Retina (tissue), 1 donor: ENCODE results near the gene POU5F2.

Source experiments
- DNase-seq: peaks from one replicate; pipeline ENCODE4 v3.0.0-alpha.2; 2016

Gene POU5F2, protein sequence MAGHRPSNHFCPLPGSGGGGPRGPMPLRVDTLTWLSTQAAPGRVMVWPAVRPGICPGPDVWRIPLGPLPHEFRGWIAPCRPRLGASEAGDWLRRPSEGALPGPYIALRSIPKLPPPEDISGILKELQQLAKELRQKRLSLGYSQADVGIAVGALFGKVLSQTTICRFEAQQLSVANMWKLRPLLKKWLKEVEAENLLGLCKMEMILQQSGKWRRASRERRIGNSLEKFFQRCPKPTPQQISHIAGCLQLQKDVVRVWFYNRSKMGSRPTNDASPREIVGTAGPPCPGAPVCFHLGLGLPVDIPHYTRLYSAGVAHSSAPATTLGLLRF

DNA sequence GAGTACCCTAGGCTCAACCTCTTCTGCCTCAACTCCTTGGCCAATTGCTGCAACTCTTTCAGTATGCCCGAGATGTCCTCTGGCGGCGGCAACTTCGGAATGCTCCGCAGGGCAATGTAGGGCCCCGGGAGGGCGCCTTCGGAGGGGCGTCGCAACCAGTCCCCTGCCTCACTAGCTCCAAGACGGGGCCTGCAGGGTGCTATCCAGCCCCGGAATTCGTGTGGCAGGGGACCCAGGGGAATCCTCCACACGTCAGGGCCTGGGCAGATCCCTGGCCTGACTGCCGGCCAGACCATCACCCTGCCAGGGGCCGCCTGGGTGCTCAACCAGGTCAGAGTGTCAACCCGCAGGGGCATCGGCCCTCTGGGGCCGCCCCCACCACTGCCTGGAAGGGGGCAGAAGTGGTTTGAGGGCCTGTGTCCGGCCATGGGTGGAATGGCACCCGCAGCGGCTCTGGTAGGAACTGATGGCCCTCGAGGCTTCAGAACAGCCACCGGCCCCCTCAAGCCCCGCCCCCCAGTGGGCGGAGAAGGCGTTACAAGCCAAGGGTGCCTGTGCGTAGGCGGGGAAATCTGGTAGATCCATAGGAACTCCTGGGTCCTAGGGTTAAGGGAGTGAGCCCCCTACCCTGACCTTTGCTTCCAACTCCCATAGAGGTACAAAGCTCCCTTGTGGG is at the start of gene POU5F2:
Gene POU5F2, minus strand, starts transcription at position 465 of the 676 bp plus-strand sequence. Its CDS starts 37 bp downstream, at position 428.
- DNase-seq: no peak

DNA sequence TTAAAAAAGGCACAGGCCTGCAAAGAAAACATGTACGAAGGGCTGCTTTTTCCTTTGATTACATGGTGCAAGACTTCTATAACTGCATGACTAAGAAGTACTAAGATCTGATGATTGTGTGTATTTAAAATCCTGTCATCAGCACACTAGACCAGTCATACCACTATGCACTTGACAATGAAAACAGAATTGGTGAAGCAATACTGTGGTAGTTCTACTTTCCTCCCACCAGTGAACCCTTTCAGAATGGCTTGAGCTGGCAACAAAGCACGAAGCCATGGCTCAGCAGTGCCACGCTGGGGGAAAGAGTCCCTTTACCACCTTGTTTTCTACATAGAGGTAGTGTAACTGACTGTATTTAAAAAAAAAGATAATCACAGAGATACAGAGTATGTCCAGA is 49.0 kb upstream of the POU5F2 start:
- no peak for DNase-seq

DNA sequence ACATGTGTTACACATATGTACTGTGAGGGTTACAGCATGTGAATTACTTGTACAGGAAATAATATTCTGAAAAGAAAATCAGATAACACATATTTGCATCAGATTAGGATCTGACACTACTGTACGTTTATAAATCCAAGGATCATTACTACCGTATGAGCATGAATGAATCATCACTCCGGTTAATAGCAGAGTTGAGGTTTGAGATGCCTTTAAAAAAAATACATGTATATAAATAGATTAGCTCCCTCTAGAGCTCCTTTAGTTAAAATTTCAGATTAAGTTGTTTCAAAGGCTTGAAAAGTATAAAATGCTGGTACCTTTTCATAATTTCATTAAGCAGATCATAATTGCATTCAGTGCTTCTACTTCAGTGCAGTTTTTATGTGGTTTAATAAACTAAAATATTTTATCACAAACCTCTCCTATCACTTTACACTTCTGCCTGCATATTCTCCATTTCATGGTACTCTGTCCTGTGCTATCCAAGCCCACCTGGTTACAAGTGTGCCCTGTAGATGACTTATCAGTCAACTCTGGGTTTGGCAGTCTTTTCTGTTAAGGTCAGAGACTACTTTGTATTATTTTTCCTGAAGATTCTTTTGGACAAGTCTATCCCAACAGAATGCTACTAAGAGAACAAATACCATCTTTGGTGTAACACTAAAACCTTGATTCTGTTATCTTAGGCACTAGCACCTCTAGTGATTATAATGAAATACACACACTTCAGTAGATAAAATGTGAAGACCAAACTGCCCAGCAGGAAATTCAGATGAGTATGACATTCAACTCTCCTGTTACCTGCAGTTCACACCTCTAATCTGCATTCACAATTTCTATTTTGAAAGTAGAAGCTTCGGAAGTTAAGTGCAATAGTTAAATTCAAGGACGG is 48.0 kb upstream of the POU5F2 start:
- no peak for DNase-seq

DNA sequence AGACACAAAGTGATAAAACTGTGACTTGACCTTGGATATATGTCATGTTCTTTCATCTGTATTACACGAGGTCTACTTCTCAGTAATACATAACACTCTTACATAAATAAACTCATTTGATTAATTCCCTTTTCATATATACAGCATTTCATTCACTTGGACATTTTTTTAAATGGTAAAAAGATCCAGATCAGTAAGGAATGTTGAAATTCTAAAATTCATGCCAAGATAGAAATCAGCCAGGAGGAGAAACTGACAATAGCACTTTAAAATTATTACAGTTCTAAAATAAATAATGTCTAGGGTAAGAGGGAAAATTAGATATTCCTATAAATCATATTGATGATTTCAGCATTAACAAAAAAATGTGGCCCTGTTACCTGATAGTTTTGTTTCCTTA is 46.2 kb upstream of the POU5F2 start:
- no peak for DNase-seq

DNA sequence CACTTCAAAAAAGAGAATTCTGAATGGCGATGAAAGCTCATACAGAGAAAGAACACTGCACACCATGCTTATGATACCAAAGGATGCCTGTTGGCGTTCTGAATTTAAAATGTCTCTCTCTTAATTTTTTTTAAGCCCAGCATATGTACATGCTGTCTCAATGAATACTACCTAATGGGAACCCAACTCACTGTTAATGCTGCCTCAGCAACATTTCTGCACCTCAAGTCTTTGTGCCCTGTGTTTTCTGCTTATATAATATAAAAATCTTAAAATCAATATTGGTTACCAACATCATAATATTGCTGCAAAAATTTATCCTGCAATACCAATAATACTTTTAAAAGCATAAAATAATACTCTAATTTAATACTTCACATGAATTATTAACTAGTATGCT is 44.1 kb upstream of the POU5F2 start:
- DNase-seq: no peak

DNA sequence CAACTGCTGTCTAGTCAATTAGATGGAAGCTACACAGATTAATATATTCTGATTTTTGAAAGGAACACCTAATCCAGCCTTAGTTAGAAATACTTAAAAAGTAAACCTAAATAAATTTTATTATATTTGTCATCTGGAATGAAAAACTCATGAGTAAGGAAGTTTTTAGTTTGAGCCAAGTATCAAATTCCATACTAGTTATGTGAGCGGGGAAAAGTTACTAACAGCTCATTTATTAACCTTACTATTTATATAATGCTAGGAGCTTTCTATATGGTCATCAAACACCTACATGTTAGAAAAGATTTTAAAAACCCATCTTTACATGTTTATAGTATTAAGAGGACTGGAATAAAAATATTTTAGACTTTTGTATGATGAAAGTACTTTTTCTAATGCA is 41.6 kb upstream of the POU5F2 start:
- no peak for DNase-seq

DNA sequence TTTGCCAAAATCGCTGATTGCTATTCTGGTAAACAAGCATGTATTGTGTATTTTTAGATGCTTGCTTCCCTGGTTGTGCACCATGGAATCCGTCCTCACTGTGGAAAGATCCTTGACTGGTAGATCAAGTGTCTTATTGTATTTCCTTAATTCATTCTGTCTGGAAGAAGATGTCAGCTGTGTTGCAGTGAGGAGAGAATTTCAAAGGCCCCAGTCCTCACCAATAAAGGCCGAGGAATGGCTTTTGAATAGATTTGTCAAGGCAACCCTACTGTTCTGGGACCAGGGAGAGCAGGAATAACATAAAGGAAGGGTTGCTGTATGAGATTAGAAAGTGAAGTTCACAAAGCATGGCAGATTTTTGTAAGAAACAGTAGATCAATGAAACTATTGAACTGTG is 36.2 kb upstream of the POU5F2 start:
- no peak for DNase-seq

DNA sequence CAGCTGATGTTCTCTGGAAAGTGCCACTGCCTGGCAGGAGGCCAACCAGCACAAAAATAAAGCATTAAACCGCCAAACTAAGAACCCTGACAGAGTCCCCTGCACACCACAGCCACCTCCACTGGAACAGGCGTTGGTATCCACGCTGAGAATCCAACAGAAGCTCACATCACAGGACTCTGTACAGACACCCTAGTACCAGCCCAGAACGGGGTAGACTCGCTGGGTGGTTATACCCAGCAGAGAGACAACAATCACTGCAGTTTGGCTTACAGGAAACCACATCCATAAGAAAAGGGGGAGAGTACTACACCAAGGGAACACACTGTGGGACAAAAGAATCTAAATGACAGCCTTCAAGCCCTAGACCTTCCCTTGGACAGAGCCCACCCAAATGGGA is 15.0 kb upstream of the POU5F2 start:
- no peak for DNase-seq

DNA sequence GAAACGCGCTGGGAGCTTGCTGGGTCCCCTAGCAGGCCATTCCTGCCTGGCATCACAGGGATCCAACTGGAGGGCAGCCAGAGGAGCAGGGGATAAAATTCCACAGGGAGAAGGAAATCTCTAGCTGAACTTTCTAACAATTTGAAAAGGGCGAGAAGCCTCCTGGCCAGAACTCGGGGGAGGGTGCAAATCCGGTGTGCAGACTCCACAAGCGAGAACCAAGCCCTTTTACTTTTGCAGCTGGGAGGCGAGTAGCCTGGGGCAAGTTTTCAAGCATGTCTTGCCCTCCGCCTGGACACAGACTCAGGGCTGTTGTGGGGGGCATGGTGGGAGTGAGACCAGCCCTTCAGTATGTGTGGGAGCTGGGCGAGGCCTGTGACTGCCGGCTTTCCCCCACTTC is 14.3 kb upstream of the POU5F2 start:
- peak; percentile 16 for DNase-seq

DNA sequence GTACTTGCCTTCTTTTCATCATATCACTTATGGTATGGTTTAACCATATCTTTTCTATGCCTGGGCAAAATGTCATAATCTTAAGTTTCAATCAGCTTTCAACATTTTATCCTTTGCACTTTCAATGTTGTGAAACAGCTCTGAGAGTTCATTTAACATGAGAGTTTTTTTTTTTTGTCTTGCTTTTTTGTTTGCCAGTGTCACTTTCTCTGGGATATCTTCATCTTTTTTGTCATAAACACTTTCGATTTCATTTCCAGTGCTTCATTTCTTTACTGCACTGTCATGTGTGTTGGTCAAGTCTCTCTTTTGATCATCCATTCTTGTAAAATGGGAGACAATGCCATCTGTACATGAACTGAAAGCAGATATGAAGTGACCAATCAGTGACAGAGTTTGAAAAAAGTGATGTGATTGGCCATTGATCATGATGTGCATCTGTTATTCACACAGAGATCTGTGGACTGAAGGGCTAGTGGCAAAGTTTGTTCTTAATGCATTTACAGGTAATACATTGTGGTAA is 7.5 kb upstream of the POU5F2 start:
- no peak for DNase-seq

DNA sequence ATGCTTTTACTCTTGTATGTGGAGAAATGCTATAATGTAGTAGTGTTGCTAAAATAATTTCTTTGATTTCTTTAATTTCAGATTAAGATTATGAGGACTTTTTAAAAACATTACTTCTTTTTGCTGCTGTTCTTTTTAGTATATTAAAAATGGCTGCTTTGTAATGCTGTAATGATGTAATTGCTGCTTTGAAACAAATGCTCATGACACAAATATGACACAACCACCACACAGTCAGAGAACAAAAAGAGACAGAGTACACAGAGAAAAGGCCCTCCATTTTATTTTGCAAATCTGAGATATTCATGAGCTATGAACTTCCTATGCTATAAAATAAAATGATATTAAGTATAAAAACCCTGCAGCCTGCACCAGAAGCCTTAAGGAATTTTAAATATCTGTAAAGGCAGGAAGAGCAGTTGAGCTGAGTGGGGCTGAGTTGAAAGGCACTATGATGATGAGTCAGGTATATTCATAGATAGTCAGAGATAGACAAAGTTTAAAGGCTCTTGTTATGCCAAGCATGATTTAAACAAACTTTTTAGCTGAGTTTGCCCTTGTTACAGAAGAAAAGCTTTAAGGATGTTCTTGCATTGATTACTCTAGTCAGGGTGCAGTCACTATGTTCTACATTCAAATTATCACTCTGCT is 5.1 kb upstream of the POU5F2 start:
- DNase-seq: no peak

DNA sequence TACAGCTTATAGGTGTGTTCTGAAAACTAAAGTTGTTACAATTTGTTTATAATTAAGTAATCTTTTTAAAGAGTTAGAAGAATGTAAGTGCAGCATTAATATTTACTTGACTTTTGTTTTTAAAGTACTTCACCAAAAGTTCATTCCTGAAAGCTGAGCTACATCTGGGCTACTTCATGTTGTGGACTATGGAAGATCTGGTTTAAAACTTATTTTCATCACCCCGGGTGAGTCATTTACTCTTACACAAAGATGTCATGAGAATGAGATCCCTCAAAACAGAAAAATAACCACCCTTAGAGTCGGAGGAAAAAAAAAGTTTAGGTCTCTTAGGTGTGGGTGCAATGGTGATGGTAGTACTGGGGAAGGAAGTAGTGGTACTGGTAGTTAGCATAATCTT is 5.1 kb downstream of the POU5F2 start:
- DNase-seq: no peak

DNA sequence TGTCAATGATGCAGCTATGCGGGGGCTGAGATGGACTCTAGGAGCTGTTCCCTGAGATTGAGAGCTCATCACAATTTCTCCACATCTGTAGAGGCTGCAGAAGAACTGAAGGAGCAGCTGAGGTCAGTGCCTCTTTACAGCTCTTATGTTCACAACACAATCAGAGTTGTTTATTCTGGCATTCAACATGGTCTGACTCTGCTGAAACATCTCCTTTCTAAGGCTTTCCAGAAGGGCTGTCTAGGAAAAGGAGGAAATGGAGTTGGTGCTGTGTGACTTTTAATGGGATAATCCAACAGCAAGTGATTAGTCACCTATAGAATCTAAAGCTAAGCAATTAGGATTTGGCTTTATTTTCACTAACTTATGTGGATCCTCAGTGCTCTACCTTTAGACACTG is 6.0 kb downstream of the POU5F2 start:
- DNase-seq: no peak

DNA sequence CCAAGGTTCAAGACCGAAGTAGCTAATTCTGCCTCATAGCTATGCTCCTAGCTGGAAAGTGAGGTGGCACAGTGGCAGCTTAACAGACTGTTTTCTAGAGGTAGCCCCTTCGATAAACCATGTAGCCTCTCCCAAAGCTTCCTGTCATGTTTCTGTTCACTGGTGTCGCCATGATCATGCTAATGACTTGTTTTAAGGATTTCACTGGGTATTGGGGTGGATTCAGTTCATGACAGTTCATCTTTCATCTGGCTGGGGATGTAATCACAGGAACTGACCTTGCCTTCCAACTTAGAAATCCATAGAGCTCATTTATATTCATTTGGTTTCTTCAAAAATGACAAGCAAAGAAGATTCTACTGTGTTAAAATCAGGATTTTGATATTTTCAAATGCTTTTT is 9.4 kb downstream of the POU5F2 start:
- no peak for DNase-seq

DNA sequence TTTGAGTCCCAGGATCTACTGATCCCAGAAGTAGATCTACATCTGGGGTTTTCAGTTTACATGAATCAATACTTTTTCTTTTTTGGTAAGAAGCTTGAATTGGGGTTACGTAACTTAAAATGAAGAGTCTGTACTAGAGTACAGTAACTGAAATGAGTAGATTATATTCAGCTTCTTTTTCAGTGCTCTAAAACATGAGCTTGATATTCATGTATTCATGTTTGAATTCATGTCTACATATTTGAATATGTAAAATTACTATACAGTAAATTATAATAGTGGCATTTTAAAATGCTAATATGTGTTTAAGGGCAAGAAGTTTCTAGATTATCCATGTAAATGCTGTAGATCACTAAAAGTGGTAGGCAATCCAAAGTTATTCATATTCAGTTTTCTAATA is 14.8 kb downstream of the POU5F2 start:
- DNase-seq: no peak

DNA sequence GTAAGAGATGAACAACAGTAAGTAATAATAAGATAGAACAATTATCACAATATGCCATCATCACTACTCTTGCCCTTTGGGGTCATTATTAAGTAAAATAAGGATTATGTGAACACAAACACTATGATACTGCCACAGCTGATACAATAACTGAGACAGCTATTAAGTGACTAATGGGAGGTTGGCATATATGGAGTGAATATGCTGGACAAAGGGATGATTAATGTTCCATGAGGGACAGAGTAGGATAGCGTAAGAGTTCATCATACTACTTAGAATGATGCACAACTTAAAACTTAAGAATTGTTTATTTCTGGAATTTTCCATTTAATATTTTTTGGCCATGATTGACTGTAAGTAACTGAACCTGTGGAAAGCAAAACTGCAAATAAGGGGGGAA is 16.6 kb downstream of the POU5F2 start:
- no peak for DNase-seq

DNA sequence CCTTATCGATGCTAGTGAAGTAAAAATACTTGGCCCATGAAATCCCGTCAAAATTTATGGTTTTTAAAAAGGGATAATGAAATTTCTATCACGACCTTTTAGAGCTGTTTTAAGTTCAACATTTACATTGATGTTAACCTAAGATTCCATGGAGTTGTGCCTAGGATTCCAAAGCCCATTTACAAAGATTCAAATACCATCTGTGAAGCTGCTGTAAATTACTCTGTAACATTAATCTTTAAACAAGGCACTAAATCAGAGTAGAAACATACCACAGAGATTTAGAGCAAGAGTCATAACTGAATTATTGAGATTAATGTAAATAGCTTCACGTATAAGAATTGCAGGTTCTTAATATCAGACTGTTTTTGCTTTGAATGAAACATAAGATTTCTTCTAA is 17.7 kb downstream of the POU5F2 start:
- DNase-seq: no peak

DNA sequence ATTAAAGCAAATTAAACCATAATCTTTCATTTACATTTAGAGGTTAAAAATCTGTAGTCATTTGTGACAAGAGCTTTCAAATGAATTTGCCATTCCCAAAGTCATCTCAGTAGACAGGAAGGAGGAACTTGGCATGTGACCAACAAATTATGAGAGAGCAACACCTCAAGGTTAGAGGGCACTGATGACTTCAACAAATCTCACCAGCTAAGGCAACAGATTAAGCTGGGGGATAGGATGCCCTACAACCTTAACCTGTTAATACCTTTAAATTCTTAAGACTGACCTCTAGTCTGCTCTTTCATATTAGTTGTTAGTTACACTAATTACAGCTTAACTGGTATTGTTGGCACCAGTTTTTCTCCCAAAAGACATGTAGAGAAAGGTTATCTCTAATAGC is 18.4 kb downstream of the POU5F2 start:
- DNase-seq: no peak

DNA sequence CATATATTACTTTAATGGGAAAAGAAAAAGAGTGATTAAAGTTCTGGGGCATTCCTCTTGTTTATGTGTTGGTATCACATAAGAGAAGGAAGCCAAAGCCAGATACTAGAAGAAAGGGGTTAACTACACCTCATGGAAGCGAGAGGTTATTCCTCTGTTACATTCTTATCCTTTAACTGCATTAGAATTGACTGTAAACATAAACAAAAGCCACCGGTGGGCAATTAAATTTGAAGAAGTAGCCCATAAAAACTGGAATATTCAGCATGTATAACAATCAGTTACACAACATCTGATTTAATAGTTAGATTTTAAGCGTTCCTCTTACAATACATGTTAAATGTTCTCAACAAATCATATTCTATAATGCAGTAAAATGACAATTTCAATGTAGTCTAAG is 18.8 kb downstream of the POU5F2 start:
- DNase-seq: no peak

DNA sequence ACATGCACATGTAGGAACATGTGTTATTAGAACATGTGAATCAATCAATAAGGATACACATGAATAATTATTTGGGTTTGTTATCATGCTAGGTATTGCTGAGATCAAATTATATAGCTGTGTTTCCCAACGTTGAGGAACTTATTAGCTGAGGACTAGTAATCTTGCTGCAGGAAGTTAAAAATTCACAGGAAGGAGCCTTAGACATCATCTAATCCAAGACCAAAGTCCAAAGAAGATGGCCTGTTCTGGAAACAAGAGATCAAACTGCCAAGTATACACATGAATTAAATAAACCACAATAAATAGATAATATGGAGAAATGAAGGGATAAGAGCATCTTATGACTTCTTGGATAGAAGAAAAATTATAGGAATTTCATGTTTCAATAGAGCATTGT is 19.9 kb downstream of the POU5F2 start:
- DNase-seq: no peak

DNA sequence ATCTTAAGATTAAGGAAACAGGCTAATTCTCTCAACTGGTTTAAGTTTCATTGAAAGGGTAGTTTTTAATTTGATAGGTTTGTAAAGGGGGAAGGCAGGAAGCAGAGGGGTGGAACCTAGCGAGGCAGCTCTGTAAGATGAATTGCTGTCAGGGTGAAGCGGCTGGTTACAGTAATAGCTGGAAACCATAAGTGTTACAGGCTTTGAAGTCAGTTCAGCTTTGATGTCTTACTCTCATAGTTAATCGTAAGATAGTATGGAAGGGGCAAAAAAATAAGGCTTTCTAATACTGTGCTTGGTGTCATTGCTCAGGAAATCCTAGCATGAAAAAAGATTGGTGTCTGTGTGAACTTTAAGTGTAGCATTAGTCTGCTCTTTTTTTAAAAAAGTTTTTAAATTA is 20.3 kb downstream of the POU5F2 start:
- DNase-seq: no peak

DNA sequence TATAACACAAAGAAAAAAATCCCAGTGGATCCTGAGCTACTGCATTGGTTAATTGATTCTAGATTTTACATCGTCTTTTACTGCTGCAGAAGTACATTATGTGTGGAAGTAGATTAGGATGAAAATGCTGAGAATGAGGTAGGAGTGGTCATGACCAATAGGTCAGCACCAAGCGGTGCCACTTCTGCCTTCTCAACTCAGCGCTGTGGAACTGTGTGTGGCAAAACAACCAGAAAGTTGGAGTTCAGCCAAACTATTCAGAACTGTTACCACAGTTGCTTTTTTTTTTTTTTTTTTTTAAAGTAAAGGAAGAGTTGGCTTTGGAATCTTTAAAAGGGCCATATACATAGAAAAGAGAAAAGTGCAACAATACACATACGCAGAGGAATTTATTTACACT is 24.2 kb downstream of the POU5F2 start:
- DNase-seq: no peak

DNA sequence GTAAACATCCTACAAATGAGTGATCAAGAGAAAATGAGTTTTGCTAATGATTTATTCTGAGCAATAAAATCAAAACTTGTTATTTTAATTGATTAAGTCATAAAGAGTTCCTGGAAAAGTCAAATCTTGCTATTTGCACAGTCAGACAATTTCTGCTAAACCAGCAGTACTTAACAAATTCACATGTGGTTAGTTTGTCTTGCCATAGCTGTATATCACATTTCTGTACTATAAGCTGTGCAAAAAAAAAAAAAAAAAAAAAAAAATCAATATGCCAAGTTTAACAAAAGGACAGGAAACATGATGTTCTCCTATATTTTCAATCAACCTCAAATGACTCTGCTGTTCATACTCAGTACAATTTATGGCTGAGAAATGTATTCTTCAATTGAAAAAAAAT is 24.9 kb downstream of the POU5F2 start:
- no peak for DNase-seq
